Peyer's patch (tissue), 4 donors: ENCODE results near the gene LZTR1.

Experiments used
- CTCF ChIP-seq, 6 experiments: fragments of 450-650 bp in 4 of 6; fragments of 200-600 bp in 2 of 6; sonication (generic) in 1 of 6; IDR thresholded peaks; one replicate each; pipeline ENCODE4 v1.5.1; 2017 to 2019; ENCODE audit warnings: antibody characterized with exemption in 6 of 6, mild to moderate bottlenecking in 3 of 6, moderate library complexity in 1 of 6
- POLR2A ChIP-seq, 2 donors: fragments of 450-650 bp; IDR thresholded peaks; one replicate each; pipeline ENCODE4 v1.5.1; 2017; ENCODE audit warnings: antibody characterized with exemption in 2 of 2, mild to moderate bottlenecking in 2 of 2, moderate library complexity in 2 of 2

- TF ChIP-seq CTCF (IDR thresholded peaks at IDR 0.05) (no peak), POLR2A (IDR thresholded peaks at IDR 0.05) (no peak)
Measured at GRCh38 chr22:21010426-21011113, 28.5 kb downstream of the LZTR1 start.
